H1 (cell line): Measurements from ENCODE around the gene DOCK1. TPM values are rescaled to one million over a fixed set of nuclear protein-coding genes. Genes with fewer than 3 reads are reported as not detected.

Experiments used
- CTCF ChIA-PET: fragments of 300-600 bp; sonication (Branson Sonifier 250); formaldehyde crosslinking; loops from one replicate; lab custom pipeline; 2021; ENCODE audit not compliant: partially characterized antibody; lab: Charles Lee
- POLR2A ChIA-PET: fragments of 300-600 bp; sonication (Branson Sonifier 250); formaldehyde crosslinking; loops from one replicate; lab custom pipeline; 2021; ENCODE audit warnings: inconsistent platforms; ENCODE audit not compliant: partially characterized antibody; lab: Charles Lee
- DNase-seq, 2 experiments: peaks; one replicate each; pipeline versions ENCODE4 v3.0.0 to v3.0.0-alpha.2; 2010 to 2022; ENCODE audit warnings: low spot score in 2 of 2, low read depth in 1 of 2, mixed read lengths in 1 of 2
- FAIRE-seq: peaks from 2 replicates; lab custom pipeline; 2011; peaks lifted over from hg19 to GRCh38; lab: Jason Lieb, UNC
- H2AFZ ChIP-seq: 2 replicates; pipeline ENCODE4 v1.8.1; 2012; ENCODE audit warnings: low read length, inconsistent platforms
- H2AK5ac ChIP-seq: 2 replicates; pipeline ENCODE4 v1.6.1; 2013; ENCODE audit warnings: low read depth, low read length
- H2BK120ac ChIP-seq: replicated peaks from 2 replicates; pipeline ENCODE3; 2013; ENCODE audit warnings: low read depth, low read length, inconsistent platforms
- H2BK12ac ChIP-seq: 2 replicates; pipeline ENCODE4 v1.6.1; 2013; ENCODE audit warnings: low read depth, low read length
- H2BK15ac ChIP-seq: 2 replicates; pipeline ENCODE4 v1.6.1; 2013; ENCODE audit warnings: low read length
- H2BK20ac ChIP-seq: 2 replicates; pipeline ENCODE4 v1.6.1; 2013; ENCODE audit warnings: low read length
- H2BK5ac ChIP-seq: 2 replicates; pipeline ENCODE4 v1.6.1; 2013; ENCODE audit warnings: low read depth, low read length
- H3K14ac ChIP-seq: 2 replicates; pipeline ENCODE4 v1.6.1; 2013; ENCODE audit warnings: inconsistent platforms; ENCODE audit not compliant: insufficient read length
- H3K18ac ChIP-seq: 2 replicates; pipeline ENCODE4 v1.6.1; 2013; ENCODE audit warnings: low read length; ENCODE audit errors: extremely low read depth
- H3K23ac ChIP-seq: 2 replicates; pipeline ENCODE4 v1.6.1; 2013; ENCODE audit warnings: inconsistent platforms; ENCODE audit not compliant: insufficient read length
- H3K23me2 ChIP-seq: 2 replicates; pipeline ENCODE4 v1.6.1; 2013; ENCODE audit warnings: low read depth, low read length
- H3K27ac ChIP-seq: 2 replicates; pipeline ENCODE4 v1.6.1; 2011; ENCODE audit warnings: low read depth, low read length, inconsistent platforms
- H3K27me3 ChIP-seq, 4 experiments: replicated peaks in 1 of 4; 1 replicate in 1 of 4; 2 replicates in 3 of 4; pipeline versions ENCODE4 v1.6.1 to v1.8.1; 2011 to 2013; ENCODE audit warnings: low read length in 3 of 4, mild to moderate bottlenecking in 3 of 4, inconsistent platforms in 2 of 4, mixed read lengths in 2 of 4, moderate library complexity in 1 of 4; ENCODE audit not compliant: control insufficient read depth in 3 of 4, insufficient read depth in 3 of 4; ENCODE audit errors: extremely low read depth in 1 of 4
- H3K36me3 ChIP-seq, 4 experiments: 2 replicates each; pipeline versions ENCODE4 v1.6.1 to v1.8.1; 2011 to 2013; ENCODE audit warnings: mild to moderate bottlenecking in 4 of 4, low read length in 3 of 4, moderate library complexity in 2 of 4, control low read depth in 1 of 4, inconsistent platforms in 1 of 4; ENCODE audit not compliant: insufficient read depth in 4 of 4, control insufficient read depth in 2 of 4
- H3K4ac ChIP-seq: replicated peaks from 2 replicates; pipeline ENCODE3; 2013; ENCODE audit warnings: low read length, low read depth, mixed read lengths, inconsistent platforms; ENCODE audit not compliant: insufficient read length
- H3K4me1 ChIP-seq, 4 experiments: replicated peaks in 1 of 4; 1 replicate in 1 of 4; 2 replicates in 3 of 4; pipeline versions ENCODE4 v1.6.1 to v1.8.1; 2011 to 2013; ENCODE audit warnings: low read length in 3 of 4, inconsistent platforms in 2 of 4, mixed read lengths in 1 of 4; ENCODE audit not compliant: insufficient read depth in 4 of 4, control insufficient read depth in 3 of 4
- H3K4me2 ChIP-seq, 2 experiments: 2 replicates each; pipeline versions ENCODE4 v1.6.1 to v1.8.1; 2011 to 2013; ENCODE audit warnings: low read depth in 2 of 2, low read length in 2 of 2, control low read depth in 1 of 2, inconsistent platforms in 1 of 2, mild to moderate bottlenecking in 1 of 2; ENCODE audit not compliant: insufficient read depth in 1 of 2
- H3K4me3 ChIP-seq, 4 experiments: fragments of 200-600, 300-600 bp in 1 of 4; sonication (generic), shearing (Covaris generic), sonication (Bioruptor Twin) in 1 of 4; 2 replicates each; pipeline versions ENCODE4 v1.5.1 to v1.8.1; 2011 to 2016; ENCODE audit warnings: low read length in 4 of 4, low read depth in 3 of 4, control low read depth in 2 of 4, inconsistent platforms in 2 of 4, mild to moderate bottlenecking in 2 of 4, mixed read lengths in 1 of 4, moderate library complexity in 1 of 4; ENCODE audit not compliant: insufficient read depth in 2 of 4; ENCODE audit errors: extremely low read depth in 1 of 4
- H3K56ac ChIP-seq: replicated peaks from 2 replicates; pipeline ENCODE3; 2013; ENCODE audit warnings: low read depth, mild to moderate bottlenecking, mixed read lengths, low read length, inconsistent platforms; ENCODE audit not compliant: insufficient read length
- H3K79me1 ChIP-seq: 2 replicates; pipeline ENCODE4 v1.6.1; 2013; ENCODE audit warnings: low read depth, low read length, control low read depth
- H3K79me2 ChIP-seq, 2 experiments: 2 replicates each; pipeline versions ENCODE4 v1.6.1 to v1.8.1; 2012 to 2013; ENCODE audit warnings: low read length in 2 of 2, mild to moderate bottlenecking in 2 of 2, inconsistent platforms in 1 of 2; ENCODE audit not compliant: insufficient read depth in 2 of 2, control insufficient read depth in 1 of 2
- H3K9ac ChIP-seq, 4 experiments: replicated peaks in 1 of 4; 1 replicate in 1 of 4; 2 replicates in 3 of 4; pipeline versions ENCODE4 v1.6.1 to v1.8.1; 2011 to 2013; ENCODE audit warnings: low read depth in 3 of 4, low read length in 3 of 4, control low read depth in 2 of 4, mild to moderate bottlenecking in 2 of 4, moderate library complexity in 2 of 4, inconsistent platforms in 1 of 4; ENCODE audit errors: extremely low read depth in 1 of 4
- H3K9me3 ChIP-seq, 2 experiments: 2 replicates each; pipeline versions ENCODE4 v1.6.1 to v1.8.1; 2012 to 2013; ENCODE audit warnings: mild to moderate bottlenecking in 2 of 2, moderate library complexity in 2 of 2, control low read depth in 1 of 2, inconsistent platforms in 1 of 2, low read depth in 1 of 2, low read length in 1 of 2, mixed read lengths in 1 of 2; ENCODE audit not compliant: insufficient read depth in 2 of 2
- H4K20me1 ChIP-seq, 2 experiments: replicated peaks in 1 of 2; 2 replicates each; pipeline versions ENCODE3 to v1.8.1; 2011 to 2013; ENCODE audit warnings: inconsistent platforms in 2 of 2, low read length in 2 of 2, mild to moderate bottlenecking in 1 of 2; ENCODE audit not compliant: insufficient read depth in 2 of 2, control insufficient read depth in 1 of 2
- H4K5ac ChIP-seq: 2 replicates; pipeline ENCODE4 v1.6.1; 2013; ENCODE audit warnings: low read length, low read depth, mixed read lengths, inconsistent platforms; ENCODE audit not compliant: insufficient read length
- H4K8ac ChIP-seq: 2 replicates; pipeline ENCODE4 v1.8.0; 2013; ENCODE audit warnings: mild to moderate bottlenecking, moderate library complexity, low read length, inconsistent platforms; ENCODE audit not compliant: insufficient read depth; ENCODE audit errors: extremely low read depth
- H4K91ac ChIP-seq: replicated peaks from 2 replicates; pipeline ENCODE3; 2013; ENCODE audit warnings: low read length, mixed read lengths, inconsistent platforms; ENCODE audit not compliant: insufficient read length
- ASH2L ChIP-seq: fragments of 200-600, 300-600 bp; sonication (generic); IDR thresholded peaks from one replicate; pipeline ENCODE4 v1.7.1; 2017; ENCODE audit warnings: low read length
- ATF2 ChIP-seq: IDR thresholded peaks from 2 replicates; pipeline ENCODE4 v1.6.1; 2012; ENCODE audit warnings: low read length, inconsistent platforms
- BRCA1 ChIP-seq: IDR thresholded peaks from 2 replicates; pipeline ENCODE4 v1.6.1; 2012; ENCODE audit warnings: low read depth, low read length, improper control_type of control experiment
- CHD1 ChIP-seq: IDR thresholded peaks from 2 replicates; pipeline ENCODE4 v1.6.1; 2012; ENCODE audit warnings: low read depth, low read length, improper control_type of control experiment
- CHD2 ChIP-seq: IDR thresholded peaks from 2 replicates; pipeline ENCODE4 v1.6.1; 2012; ENCODE audit warnings: low read length, improper control_type of control experiment
- EP300 ChIP-seq, 2 experiments: IDR thresholded peaks; 1 replicate in 1 of 2; 2 replicates in 1 of 2; pipeline ENCODE4 v1.6.1; 2011 to 2012; ENCODE audit warnings: low read depth in 2 of 2, low read length in 2 of 2, mild to moderate bottlenecking in 2 of 2, borderline replicate concordance in 1 of 2, inconsistent platforms in 1 of 2, moderate library complexity in 1 of 2
- KDM4A ChIP-seq: IDR thresholded peaks from one replicate; pipeline ENCODE4 v1.7.1; 2012; ENCODE audit warnings: low read depth, mild to moderate bottlenecking, moderate library complexity, low read length, inconsistent platforms; ENCODE audit not compliant: severe bottlenecking
- POU5F1 ChIP-seq: IDR thresholded peaks from 2 replicates; pipeline ENCODE4 v1.6.1; 2011; ENCODE audit warnings: low read depth, mild to moderate bottlenecking, low read length, moderate library complexity
- SIRT6 ChIP-seq: IDR thresholded peaks from one replicate; pipeline ENCODE4 v1.7.1; 2012; ENCODE audit warnings: low read length, inconsistent platforms
- SP4 ChIP-seq: IDR thresholded peaks from 2 replicates; pipeline ENCODE4 v1.6.1; 2012; ENCODE audit warnings: low read length, inconsistent platforms
- TBP ChIP-seq: IDR thresholded peaks from 2 replicates; pipeline ENCODE4 v1.6.1; 2011; ENCODE audit warnings: low read depth, low read length, improper control_type of control experiment
- USF2 ChIP-seq: IDR thresholded peaks from 2 replicates; pipeline ENCODE4 v1.6.1; 2011; ENCODE audit warnings: low read length, improper control_type of control experiment
- WGBS, 2 experiments: shearing (Covaris generic) in 1 of 2; methylation state at CpG; one replicate each; pipeline versions ENCODE4 v1.1.6 to v1.1.7; 2013 to 2015; ENCODE audit warnings: low lambda C conversion rate in 2 of 2, mixed read lengths in 2 of 2, inconsistent platforms in 1 of 2, low coverage in 1 of 2, missing lambda C conversion rate in 1 of 2; ENCODE audit not compliant: insufficient replicate concordance in 2 of 2, insufficient coverage in 1 of 2, insufficient read length in 1 of 2; ENCODE audit errors: extremely low coverage in 1 of 2, missing lambda C conversion rate in 1 of 2; 5-methylcytosine and 5-hydroxymethylcytosine counted together
- polyA plus RNA-seq, 7 experiments: library from polyadenylated mRNA; depleted of rRNA in 3 of 7; stranded (reverse) in 5 of 7; unstranded in 2 of 7; fragments of >200 nt in 5 of 7; fragments of 200-250 nt in 2 of 7; gene quantifications; 1 replicate in 5 of 7; 2 replicates in 1 of 7; 4 replicates in 1 of 7; pipeline versions ENCODE4 v1.2.1 to v1.2.3, GENCODE V29; 2011 to 2013; ENCODE audit warnings: missing spikeins in 2 of 7, mixed read lengths in 2 of 7
- total RNA-seq: library from RNA; stranded (reverse); fragmentation: NEBNext Ultra II Directional; extraction: Animal tissue kit (Norgen Biotek cat#: 25700); gene quantifications from 2 replicates; pipeline ENCODE4 v1.2.1, GENCODE V29; 2021

The DOCK1 gene
- total and polyA plus RNA-seq, 2 of the 8 experiments (the other 6 are each of a cell fraction or from before 2014, with no cell fraction given): 11.6 to 53.0 TPM

- Histone ChIP-seq H4K20me1 (no peaks in the 10 kb centered on the region), H3K4me1 (peaks cover 0 to 11% (median 6%) of the 10 kb centered on the region in 4 experiments; a peak in 6 of 7 replicates), H2BK5ac (no peak overlapping the region), H3K79me2 (no peaks in the 10 kb centered on the region), H2AFZ (no peak overlapping the region), H3K4me2 (no peak overlapping the region), H4K5ac (no peak overlapping the region), H3K4me3 (no peak overlapping the region), H3K9ac (no peak overlapping the region), H2BK20ac (no peak overlapping the region), H2BK15ac (no peak overlapping the region), H3K27ac (no peak overlapping the region), H4K91ac (no peak overlapping the region), H2AK5ac (no peak overlapping the region), H2BK12ac (no peak overlapping the region), H3K56ac (no peak overlapping the region), H3K14ac (no peak overlapping the region), H3K23me2 (no peaks in the 10 kb centered on the region), H3K23ac (no peak overlapping the region), H3K79me1 (no peaks in the 10 kb centered on the region), H3K27me3 (no peaks in the 10 kb centered on the region), H2BK120ac (no peak overlapping the region), H3K36me3 (no peaks in the 10 kb centered on the region; a peak in 1 of 8 replicates), H3K9me3 (no peaks in the 10 kb centered on the region), H3K4ac (no peak overlapping the region), H3K18ac (no peak overlapping the region), H4K8ac (no peak overlapping the region)
- no peak for TF ChIP-seq CHD2
- no peak for TF ChIP-seq TBP
- TF ChIP-seq EP300 (IDR thresholded peaks at IDR 0.05; ENCODE audit: borderline replicate concordance in 1 of 2, low read depth in 2 of 2, low read length in 2 of 2): no peak
- TF ChIP-seq BRCA1: no peak
- TF ChIP-seq SP4: no peak
- TF ChIP-seq USF2: no peak
- TF ChIP-seq ASH2L: no peak
- no peak for TF ChIP-seq KDM4A
- no peak for TF ChIP-seq POU5F1
- no peak for TF ChIP-seq ATF2
- no peak for TF ChIP-seq CHD1
- no peak for TF ChIP-seq SIRT6
- POLR2A ChIA-PET: no interaction called here
- FAIRE-seq: no peak
- CTCF ChIA-PET: interaction anchor here (1.5 kb wide), 1 partner anchor 8 kb away, joined by 4 read pairs; no protein-coding TSS in a partner anchor
- WGBS, 2 experiments: 89% methylated on average over 11 of the region's 11 CpGs; no CpG with 5 or more reads in 1 of the 2 experiments
- DNase-seq: no peak
Measured at GRCh38 chr10:127337801-127338200, 432.6 kb downstream of the DOCK1 start.
